ENCODE results near the gene NLGN1. TPM values are rescaled to one million over a fixed set of nuclear protein-coding genes. Genes with fewer than 3 reads are reported as not detected.

NLGN1 gene
- total and polyA plus RNA-seq, 8 donors: 3.1 to 11.9 (median 8.0) TPM

DNA sequence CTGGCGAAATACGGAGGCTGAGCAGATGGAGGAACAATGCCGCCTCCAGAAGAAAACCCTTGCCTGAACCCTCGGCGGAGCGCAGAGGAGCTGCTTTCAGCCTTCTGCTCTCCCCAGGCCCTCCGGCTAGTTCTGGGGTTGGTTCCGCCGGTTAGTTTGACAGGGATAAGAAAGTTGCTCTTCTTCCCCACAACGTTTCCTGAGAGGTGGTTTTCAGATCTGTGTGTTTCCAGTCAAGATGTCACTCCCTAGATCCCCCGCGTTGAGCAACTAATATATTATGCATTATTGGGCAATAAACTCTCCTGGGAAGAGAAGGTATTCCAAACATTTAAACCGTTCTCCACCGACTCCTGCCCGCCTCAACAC lies 551 bp downstream of the NLGN1 start:
- intact Hi-C loops (cut with DNase I): no loop called here
- Histone ChIP-seq H3K4me1 (peaks cover 0 to 16% of the 10 kb centered on the region in 2 donors), H3K27me3 (peaks cover 14 to 72% of the 10 kb centered on the region in 2 donors), H3K4me3 (peak overlapping the region; percentile 49 to 54), H3K36me3 (no peaks in the 10 kb centered on the region), H3K27ac (peak overlapping the region; percentile 4 to 65), H3K9me3 (no peaks in the 10 kb centered on the region)
- DNase-seq (peak in 1 of 4 donors; percentile 62), ATAC-seq (peak; percentile 24)
- TF ChIP-seq, protein P1, sequence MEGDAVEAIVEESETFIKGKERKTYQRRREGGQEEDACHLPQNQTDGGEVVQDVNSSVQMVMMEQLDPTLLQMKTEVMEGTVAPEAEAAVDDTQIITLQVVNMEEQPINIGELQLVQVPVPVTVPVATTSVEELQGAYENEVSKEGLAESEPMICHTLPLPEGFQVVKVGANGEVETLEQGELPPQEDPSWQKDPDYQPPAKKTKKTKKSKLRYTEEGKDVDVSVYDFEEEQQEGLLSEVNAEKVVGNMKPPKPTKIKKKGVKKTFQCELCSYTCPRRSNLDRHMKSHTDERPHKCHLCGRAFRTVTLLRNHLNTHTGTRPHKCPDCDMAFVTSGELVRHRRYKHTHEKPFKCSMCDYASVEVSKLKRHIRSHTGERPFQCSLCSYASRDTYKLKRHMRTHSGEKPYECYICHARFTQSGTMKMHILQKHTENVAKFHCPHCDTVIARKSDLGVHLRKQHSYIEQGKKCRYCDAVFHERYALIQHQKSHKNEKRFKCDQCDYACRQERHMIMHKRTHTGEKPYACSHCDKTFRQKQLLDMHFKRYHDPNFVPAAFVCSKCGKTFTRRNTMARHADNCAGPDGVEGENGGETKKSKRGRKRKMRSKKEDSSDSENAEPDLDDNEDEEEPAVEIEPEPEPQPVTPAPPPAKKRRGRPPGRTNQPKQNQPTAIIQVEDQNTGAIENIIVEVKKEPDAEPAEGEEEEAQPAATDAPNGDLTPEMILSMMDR (IDR thresholded peaks at IDR 0.05): no peak

DNA sequence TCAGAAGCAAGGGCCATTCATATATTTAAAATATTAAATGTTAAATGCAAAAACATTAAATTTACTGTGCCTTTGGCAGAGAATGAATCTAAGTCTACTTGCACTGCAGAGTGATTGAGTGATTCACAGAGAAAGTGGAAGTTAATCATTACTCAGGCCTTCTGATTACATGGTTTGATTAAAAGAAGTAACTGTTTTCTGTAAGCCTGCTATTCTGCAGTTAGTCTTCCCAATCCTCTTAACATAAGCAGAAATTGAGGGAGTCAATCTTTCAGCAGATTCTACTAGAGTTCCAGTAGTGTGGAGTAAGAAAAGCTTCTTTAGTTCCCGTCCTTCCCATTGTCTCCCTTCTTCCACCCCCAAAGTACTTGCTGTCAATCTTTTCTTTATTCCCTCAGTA lies 1.5 kb downstream of the NLGN1 start:
- Histone ChIP-seq H3K4me3 (no peak overlapping the region), H3K4me1 (peaks cover 0 to 16% of the 10 kb centered on the region in 2 donors), H3K9me3 (no peaks in the 10 kb centered on the region), H3K27ac (no peak overlapping the region), H3K36me3 (no peaks in the 10 kb centered on the region), H3K27me3 (peaks cover 9 to 67% of the 10 kb centered on the region in 2 donors)
- TF ChIP-seq, protein P1 (IDR thresholded peaks at IDR 0.05): no peak
- intact Hi-C loops (cut with DNase I): no loop called here
- ATAC-seq (no peak), DNase-seq (no peak)

DNA sequence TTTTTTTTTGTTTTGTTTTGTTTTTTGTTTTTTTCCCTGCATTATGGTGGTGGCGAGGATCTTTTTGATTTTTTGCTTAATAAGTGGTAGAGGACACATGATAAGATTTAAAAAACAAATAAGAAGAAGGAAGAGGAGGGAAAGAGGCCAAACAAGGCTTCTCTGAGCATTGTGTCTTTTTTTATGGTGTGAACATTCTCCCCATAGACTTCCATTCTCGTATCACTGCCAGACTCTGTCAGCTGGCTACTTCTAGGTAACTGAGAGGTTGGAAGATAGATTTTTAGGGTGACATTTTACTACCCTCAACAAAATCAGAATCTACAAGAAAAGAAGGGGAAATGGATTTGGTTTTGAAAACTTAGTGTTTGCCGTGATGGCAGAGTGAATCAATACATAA lies 3.8 kb downstream of the NLGN1 start:
- Histone ChIP-seq H3K36me3 (no peaks in the 10 kb centered on the region), H3K27me3 (peaks cover 3 to 44% of the 10 kb centered on the region in 2 donors), H3K9me3 (no peaks in the 10 kb centered on the region), H3K4me3 (no peak overlapping the region), H3K27ac (no peak overlapping the region), H3K4me1 (peaks cover 0 to 11% of the 10 kb centered on the region in 2 donors)
- TF ChIP-seq, protein P1 (IDR thresholded peaks at IDR 0.05): no peak
- DNase-seq (no peak), ATAC-seq (no peak)
- intact Hi-C loops (cut with DNase I): no loop called here

DNA sequence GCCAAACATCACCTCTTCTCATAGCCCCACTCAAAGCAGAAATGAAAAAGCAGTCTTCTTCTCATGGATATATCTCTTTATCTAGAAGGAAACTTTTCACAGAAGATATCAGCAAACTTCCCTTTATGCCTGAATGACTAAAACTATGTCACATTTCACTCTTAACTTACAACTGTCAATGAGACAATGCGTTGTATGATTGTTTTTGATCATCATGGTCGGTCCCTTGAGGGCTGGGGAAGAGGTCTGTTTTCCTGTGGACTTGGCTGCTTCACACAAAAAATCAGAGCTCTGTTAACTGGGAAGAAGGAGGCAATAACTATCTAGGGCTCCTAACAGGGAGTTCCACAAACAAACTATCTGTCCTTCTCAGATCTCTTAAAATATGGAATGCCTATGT lies 5.1 kb downstream of the NLGN1 start:
- H3K4me1 ChIP-seq: peaks cover 0 to 7% of the 10 kb centered on the region in 2 donors
- H3K36me3 ChIP-seq: no peaks in the 10 kb centered on the region
- ATAC-seq: no peak
- no peak overlapping the region for H3K27ac ChIP-seq
- no peak overlapping the region for H3K4me3 ChIP-seq
- no peak for DNase-seq
- peaks cover 0 to 31% of the 10 kb centered on the region in 2 donors for H3K27me3 ChIP-seq
- H3K9me3 ChIP-seq: no peaks in the 10 kb centered on the region
- TF ChIP-seq, protein P1 (IDR thresholded peaks at IDR 0.05): no peak
- intact Hi-C loops (cut with DNase I): no loop called here

DNA sequence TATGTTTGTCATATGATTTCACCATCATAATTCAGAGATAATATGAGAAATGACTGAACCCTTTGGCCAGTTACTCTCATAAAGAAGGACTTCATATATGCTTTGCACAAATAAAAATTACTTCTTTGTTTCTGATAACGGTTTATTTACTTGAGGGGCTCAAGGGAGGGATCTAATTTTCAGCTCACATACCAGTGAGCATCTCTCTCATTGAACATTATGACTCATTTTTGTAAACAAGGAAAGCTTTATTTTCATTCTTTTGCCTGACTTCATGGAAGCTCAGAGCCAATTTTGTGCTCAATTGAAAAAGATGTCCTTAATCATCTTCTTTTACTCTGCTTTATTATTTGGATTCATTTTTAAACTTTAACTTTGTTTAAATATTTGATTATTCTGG lies 5.8 kb downstream of the NLGN1 start:
- no peak overlapping the region for H3K4me3 ChIP-seq
- ATAC-seq (no peak), DNase-seq (no peak)
- intact Hi-C loops (cut with DNase I): no loop called here
- H3K27me3 ChIP-seq: peaks cover 0 to 24% of the 10 kb centered on the region in 2 donors
- H3K36me3 ChIP-seq: no peaks in the 10 kb centered on the region
- TF ChIP-seq, protein P1 (IDR thresholded peaks at IDR 0.05): no peak
- no peaks in the 10 kb centered on the region for H3K9me3 ChIP-seq
- no peak overlapping the region for H3K27ac ChIP-seq
- peaks cover 0 to 1% of the 10 kb centered on the region in 2 donors for H3K4me1 ChIP-seq
